GM19455 (cell line): ENCODE data around the gene PRICKLE2.
A peak's percentile ranks its signal among the peaks of the same experiment; 100 is the strongest.

Experiments
- ATAC-seq: cut with Tn5 transposase; IDR thresholded peaks from one replicate; pipeline ENCODE4 v1.9.1; 2021; ENCODE audit not compliant: unreplicated experiment

PRICKLE2 gene

GRCh38 chr3:64224826-64225610 is at the start of gene PRICKLE2:
Gene PRICKLE2 (minus strand): TSS chr3:64225466. CDS start chr3:64198927, 26,539 bp downstream.
- ATAC-seq = peak; percentile 97

GRCh38 chr3:64272842-64273241 is 47.6 kb upstream of the PRICKLE2 start:
- ATAC-seq = no peak

- ATAC-seq = no peak
Measured at GRCh38 chr3:64272271-64272670, 47.0 kb upstream of the PRICKLE2 start.

GRCh38 chr3:64271631-64272030 is 46.4 kb upstream of the PRICKLE2 start:
- ATAC-seq = no peak

- no peak for ATAC-seq
Measured at GRCh38 chr3:64270866-64271260, 45.6 kb upstream of the PRICKLE2 start.

- ATAC-seq = no peak
Measured at GRCh38 chr3:64270142-64270865, 45.0 kb upstream of the PRICKLE2 start.

GRCh38 chr3:64268926-64269325 is 43.7 kb upstream of the PRICKLE2 start:
- ATAC-seq = no peak

- ATAC-seq = no peak
Measured at GRCh38 chr3:64267721-64268604, 42.7 kb upstream of the PRICKLE2 start.

GRCh38 chr3:64266983-64267382 is 41.7 kb upstream of the PRICKLE2 start:
- no peak for ATAC-seq

- ATAC-seq = no peak
Measured at GRCh38 chr3:64266065-64266931, 41.0 kb upstream of the PRICKLE2 start.

GRCh38 chr3:64265646-64266045 is 40.4 kb upstream of the PRICKLE2 start:
- ATAC-seq = no peak

- ATAC-seq = no peak
Measured at GRCh38 chr3:64264501-64265109, 39.3 kb upstream of the PRICKLE2 start.

GRCh38 chr3:64262574-64263114 is 37.4 kb upstream of the PRICKLE2 start:
- ATAC-seq = no peak

- no peak for ATAC-seq
Measured at GRCh38 chr3:64260431-64260830, 35.2 kb upstream of the PRICKLE2 start.

- ATAC-seq = no peak
Measured at GRCh38 chr3:64259636-64260035, 34.4 kb upstream of the PRICKLE2 start.

GRCh38 chr3:64257100-64257755 is 32.0 kb upstream of the PRICKLE2 start:
- ATAC-seq = no peak

GRCh38 chr3:64255741-64256340 is 30.6 kb upstream of the PRICKLE2 start:
- no peak for ATAC-seq

- ATAC-seq = no peak
Measured at GRCh38 chr3:64254443-64254842, 29.2 kb upstream of the PRICKLE2 start.

GRCh38 chr3:64253689-64254088 is 28.4 kb upstream of the PRICKLE2 start:
- ATAC-seq = no peak
